Vagina (tissue), 2 donors: ENCODE results near the gene DOCK11. TPM values are rescaled to one million over a fixed set of nuclear protein-coding genes. Genes with fewer than 3 reads are reported as not detected.

ENCODE experiments used
- DNase-seq, 2 donors: peaks; one replicate each; pipeline ENCODE4 v3.0.0-alpha.2; 2017; ENCODE audit errors: extremely low spot score in 2 of 2
- H3K27ac ChIP-seq: fragments of 200-600 bp; sonication (generic); one replicate; pipeline ENCODE4 v1.5.1; 2019
- H3K27me3 ChIP-seq: fragments of 200-600 bp; sonication (generic); one replicate; pipeline ENCODE4 v1.5.1; 2019
- H3K36me3 ChIP-seq, 2 donors: fragments of 200-600 bp; sonication (generic); one replicate each; pipeline ENCODE4 v1.5.1; 2017 to 2019
- H3K4me1 ChIP-seq: fragments of 200-600 bp; sonication (generic); one replicate; pipeline ENCODE4 v1.5.1; 2019
- H3K4me3 ChIP-seq, 2 donors: fragments of 200-600 bp; sonication (generic); 1 replicate in 1 of 2; 2 replicates in 1 of 2; pipeline ENCODE4 v1.5.1; 2016 to 2019
- H3K9me3 ChIP-seq: fragments of 200-600 bp; sonication (generic); one replicate; pipeline ENCODE4 v1.5.1; 2019
- POLR2A ChIP-seq, 2 donors: fragments of 450-650 bp; IDR thresholded peaks; one replicate each; pipeline ENCODE4 v1.6.1; 2017; ENCODE audit warnings: antibody characterized with exemption in 2 of 2, mild to moderate bottlenecking in 2 of 2, moderate library complexity in 2 of 2
- POLR2AphosphoS5 ChIP-seq, 2 donors: sonication (generic); formaldehyde crosslinking; IDR thresholded peaks; one replicate each; pipeline ENCODE4 v1.9.0; 2017; ENCODE audit warnings: antibody characterized with exemption in 2 of 2, mild to moderate bottlenecking in 2 of 2, low read depth in 1 of 2; ENCODE audit not compliant: insufficient read depth in 1 of 2
- intact Hi-C: fragments of 100-400 bp; cut with DNase I; formaldehyde crosslinking; loops from one replicate; pipeline ENCODE4 v1.15.1; 2023
- total RNA-seq: library from RNA; depleted of rRNA; stranded (reverse); fragments of >200 nt; gene quantifications from one replicate; pipeline ENCODE4 v1.2.3, GENCODE V29; 2016
- TF ChIP-seq, protein P1 (sequence below), 3 experiments: fragments of 450-650 bp in 2 of 3; fragments of 200-600 bp in 1 of 3; sonication (generic) in 1 of 3; IDR thresholded peaks; one replicate each; pipeline ENCODE4 v1.5.1; 2017 to 2019; ENCODE audit warnings: antibody characterized with exemption in 3 of 3, mild to moderate bottlenecking in 2 of 3, moderate library complexity in 2 of 3

Gene DOCK11
- total RNA-seq, 1 donor from 2014 or later, result 20.6 TPM

- Histone ChIP-seq H3K27me3 (no peaks in the 10 kb centered on the region), H3K4me1 (no peaks in the 10 kb centered on the region), H3K9me3 (no peaks in the 10 kb centered on the region), H3K36me3 (no peaks in the 10 kb centered on the region), H3K4me3 (peak overlapping the region; percentile 66 to 78), H3K27ac (peak overlapping the region; percentile 89)
- TF ChIP-seq POLR2AphosphoS5 (IDR thresholded peaks at IDR 0.05; ENCODE audit: insufficient read depth in 1 of 2, low read depth in 1 of 2) (peak in 1 of 2 donors; percentile 53), POLR2A (IDR thresholded peaks at IDR 0.05) (no peak)
- DNase-seq, result no peak
- intact Hi-C loops, result loop anchor here (10.0 kb wide), 1 partner anchor 68 kb away; no protein-coding TSS in a partner anchor
These were observed 1.1 kb downstream of the DOCK11 start for GRCh38 chrX:118496763-118497079.

DNA sequence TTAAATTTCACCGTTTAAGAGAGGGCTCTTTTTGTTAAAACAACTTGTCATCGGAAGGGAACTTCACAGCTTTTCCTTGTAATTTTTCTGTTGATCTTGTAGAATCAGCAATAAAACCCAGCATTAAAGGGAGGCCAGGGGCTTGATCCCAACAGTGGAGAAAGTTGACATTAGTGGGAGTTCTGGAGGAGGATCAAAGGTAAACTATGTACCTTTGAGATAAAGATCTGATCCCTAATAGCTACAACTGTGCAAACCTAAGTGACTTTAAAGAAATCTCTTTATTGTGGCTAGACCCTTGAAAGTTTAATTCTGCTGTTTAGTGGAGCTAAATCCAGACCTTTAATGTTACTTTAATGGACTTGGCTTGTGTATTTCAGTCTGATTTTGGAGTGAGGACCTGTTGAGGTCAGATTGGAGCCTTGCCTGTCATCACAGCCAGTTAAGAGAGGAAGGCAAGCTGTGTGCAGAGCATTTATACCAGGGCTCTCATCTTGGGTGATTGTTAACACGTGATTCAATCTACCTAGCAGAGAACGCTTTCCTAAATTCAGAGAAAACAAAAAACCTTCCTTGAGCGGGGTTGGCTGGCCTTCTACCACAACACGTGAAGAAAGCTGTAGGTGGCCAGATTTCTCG is 1.7 kb downstream of the DOCK11 start:
- intact Hi-C loops, result loop anchor here (10.0 kb wide), 1 partner anchor 68 kb away; no protein-coding TSS in a partner anchor
- H3K4me1 ChIP-seq, result no peaks in the 10 kb centered on the region
- H3K36me3 ChIP-seq, result no peaks in the 10 kb centered on the region
- peak overlapping the region; percentile 66 to 78 for H3K4me3 ChIP-seq
- peak overlapping the region; percentile 89 for H3K27ac ChIP-seq
- no peaks in the 10 kb centered on the region for H3K27me3 ChIP-seq
- TF ChIP-seq POLR2A (IDR thresholded peaks at IDR 0.05) (no peak), POLR2AphosphoS5 (IDR thresholded peaks at IDR 0.05; ENCODE audit: insufficient read depth in 1 of 2, low read depth in 1 of 2) (no peak)
- TF ChIP-seq, protein P1, sequence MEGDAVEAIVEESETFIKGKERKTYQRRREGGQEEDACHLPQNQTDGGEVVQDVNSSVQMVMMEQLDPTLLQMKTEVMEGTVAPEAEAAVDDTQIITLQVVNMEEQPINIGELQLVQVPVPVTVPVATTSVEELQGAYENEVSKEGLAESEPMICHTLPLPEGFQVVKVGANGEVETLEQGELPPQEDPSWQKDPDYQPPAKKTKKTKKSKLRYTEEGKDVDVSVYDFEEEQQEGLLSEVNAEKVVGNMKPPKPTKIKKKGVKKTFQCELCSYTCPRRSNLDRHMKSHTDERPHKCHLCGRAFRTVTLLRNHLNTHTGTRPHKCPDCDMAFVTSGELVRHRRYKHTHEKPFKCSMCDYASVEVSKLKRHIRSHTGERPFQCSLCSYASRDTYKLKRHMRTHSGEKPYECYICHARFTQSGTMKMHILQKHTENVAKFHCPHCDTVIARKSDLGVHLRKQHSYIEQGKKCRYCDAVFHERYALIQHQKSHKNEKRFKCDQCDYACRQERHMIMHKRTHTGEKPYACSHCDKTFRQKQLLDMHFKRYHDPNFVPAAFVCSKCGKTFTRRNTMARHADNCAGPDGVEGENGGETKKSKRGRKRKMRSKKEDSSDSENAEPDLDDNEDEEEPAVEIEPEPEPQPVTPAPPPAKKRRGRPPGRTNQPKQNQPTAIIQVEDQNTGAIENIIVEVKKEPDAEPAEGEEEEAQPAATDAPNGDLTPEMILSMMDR (IDR thresholded peaks at IDR 0.05), result no peak
- no peak for DNase-seq
- H3K9me3 ChIP-seq, result no peaks in the 10 kb centered on the region

DNA sequence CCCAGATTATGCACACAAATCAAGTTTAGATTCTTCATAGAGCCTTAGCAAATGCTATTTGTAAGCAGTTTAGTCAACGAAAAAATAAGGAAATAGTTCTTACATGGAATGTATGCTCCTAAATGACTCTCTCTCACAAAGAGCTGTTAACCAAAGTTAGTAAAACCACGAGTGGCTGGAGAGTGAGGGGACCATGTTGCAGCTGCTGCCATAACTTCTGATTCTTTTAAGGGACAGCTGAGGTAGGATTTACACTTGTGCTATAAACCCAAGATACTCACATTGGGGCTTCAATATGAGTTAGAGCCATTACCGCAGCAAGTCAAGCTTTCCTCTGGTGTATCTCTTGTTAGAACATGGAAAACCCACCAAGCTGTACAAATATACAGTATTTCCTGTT is 2.7 kb downstream of the DOCK11 start:
- no peaks in the 10 kb centered on the region for H3K4me1 ChIP-seq
- no peak overlapping the region for H3K27ac ChIP-seq
- intact Hi-C loops, result loop anchor here (10.0 kb wide), 1 partner anchor 66 kb away; no protein-coding TSS in a partner anchor
- H3K9me3 ChIP-seq, result no peaks in the 10 kb centered on the region
- no peak for DNase-seq
- TF ChIP-seq, protein P1 (IDR thresholded peaks at IDR 0.05), result no peak
- H3K36me3 ChIP-seq, result no peaks in the 10 kb centered on the region
- H3K4me3 ChIP-seq, result no peak overlapping the region
- no peaks in the 10 kb centered on the region for H3K27me3 ChIP-seq

DNA sequence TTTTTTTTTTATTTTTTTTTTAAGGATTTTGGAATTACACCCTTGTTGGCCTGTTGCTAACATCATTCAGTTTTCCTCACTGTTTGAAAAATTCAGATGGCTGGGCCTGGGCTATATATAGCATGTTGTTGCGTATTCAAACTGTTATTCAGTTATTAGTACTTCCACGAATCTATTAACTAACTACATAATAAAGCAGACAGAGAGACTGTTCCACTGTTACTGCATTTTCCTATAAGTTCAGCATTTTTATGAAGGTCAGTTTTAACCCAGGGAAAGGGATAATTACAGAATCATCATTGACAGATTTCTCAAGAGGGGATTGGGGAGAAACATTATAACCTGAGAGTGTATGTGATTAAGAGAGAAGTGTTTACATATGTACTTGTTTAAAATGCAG is 3.1 kb downstream of the DOCK11 start:
- H3K9me3 ChIP-seq, result no peaks in the 10 kb centered on the region
- TF ChIP-seq, protein P1 (IDR thresholded peaks at IDR 0.05), result no peak
- no peak for TF ChIP-seq POLR2A (IDR thresholded peaks at IDR 0.05)
- TF ChIP-seq POLR2AphosphoS5 (IDR thresholded peaks at IDR 0.05; ENCODE audit: insufficient read depth in 1 of 2, low read depth in 1 of 2), result no peak
- no peaks in the 10 kb centered on the region for H3K27me3 ChIP-seq
- H3K4me3 ChIP-seq, result no peak overlapping the region
- H3K4me1 ChIP-seq, result no peaks in the 10 kb centered on the region
- no peaks in the 10 kb centered on the region for H3K36me3 ChIP-seq
- no peak overlapping the region for H3K27ac ChIP-seq
- no peak for DNase-seq
- intact Hi-C loops, result loop anchor here (10.0 kb wide), 1 partner anchor 66 kb away; no protein-coding TSS in a partner anchor

DNA sequence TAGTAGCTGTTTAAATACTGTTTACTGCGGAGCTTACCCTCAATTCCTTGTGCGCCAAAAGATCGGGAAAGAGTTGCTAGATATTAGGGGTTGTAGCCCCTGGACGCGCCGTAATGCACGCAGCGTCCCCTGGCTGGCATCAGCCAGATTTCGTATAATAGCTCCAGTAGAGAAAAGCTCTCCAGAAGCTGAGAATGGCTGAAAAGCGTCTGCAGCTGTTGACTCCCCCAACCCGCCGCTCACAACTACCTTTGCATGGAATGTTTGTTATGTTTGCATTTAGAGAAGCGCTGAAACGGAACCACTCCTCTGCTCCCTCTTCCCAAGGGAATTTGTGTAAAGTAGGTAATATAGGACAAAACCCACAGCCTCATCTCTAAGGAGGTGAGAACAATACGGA is 3.7 kb downstream of the DOCK11 start:
- no peaks in the 10 kb centered on the region for H3K4me1 ChIP-seq
- H3K27me3 ChIP-seq, result no peaks in the 10 kb centered on the region
- intact Hi-C loops, result loop anchor here (10.0 kb wide), 1 partner anchor 66 kb away; no protein-coding TSS in a partner anchor
- no peak for DNase-seq
- no peak overlapping the region for H3K27ac ChIP-seq
- no peaks in the 10 kb centered on the region for H3K9me3 ChIP-seq
- no peak overlapping the region for H3K4me3 ChIP-seq
- H3K36me3 ChIP-seq, result no peaks in the 10 kb centered on the region
- TF ChIP-seq POLR2AphosphoS5 (IDR thresholded peaks at IDR 0.05; ENCODE audit: insufficient read depth in 1 of 2, low read depth in 1 of 2) (no peak), POLR2A (IDR thresholded peaks at IDR 0.05) (no peak)
- TF ChIP-seq, protein P1 (IDR thresholded peaks at IDR 0.05), result no peak
